IMR-90 (cell line): ENCODE data around the gene SLC22A4.

Experiments used
- CEBPB ChIP-seq: IDR thresholded peaks from 2 replicates; pipeline ENCODE4 v1.6.1; 2012; ENCODE audit warnings: low read depth, low read length, improper control_type of control experiment
- CTCF ChIP-seq: conservative IDR thresholded peaks from 2 replicates; pipeline ENCODE4 v1.5.1; 2012; ENCODE audit warnings: mild to moderate bottlenecking, low read depth, low read length, improper control_type of control experiment
- MAFK ChIP-seq: IDR thresholded peaks from 2 replicates; pipeline ENCODE4 v1.6.1; 2012; ENCODE audit warnings: low read depth, low read length, improper control_type of control experiment
- MAZ ChIP-seq: IDR thresholded peaks from 2 replicates; pipeline ENCODE4 v1.6.1; 2012; ENCODE audit warnings: low read depth, mild to moderate bottlenecking, low read length, improper control_type of control experiment, moderate library complexity, borderline replicate concordance
- POLR2A ChIP-seq: IDR thresholded peaks from 2 replicates; pipeline ENCODE4 v1.6.1; 2012; ENCODE audit warnings: mild to moderate bottlenecking, low read depth, low read length
- RAD21 ChIP-seq: IDR thresholded peaks from 2 replicates; pipeline ENCODE4 v1.6.1; 2012; ENCODE audit warnings: low read length, improper control_type of control experiment
- SMC3 ChIP-seq: fragments of 150-350 bp; IDR thresholded peaks from 2 replicates; pipeline ENCODE4 v1.6.1; 2016; ENCODE audit warnings: low read depth, mild to moderate bottlenecking, antibody characterized with exemption, low read length, moderate library complexity
- USF2 ChIP-seq: fragments of 150-350 bp; IDR thresholded peaks from 2 replicates; pipeline ENCODE4 v1.6.1; 2017; ENCODE audit warnings: mild to moderate bottlenecking, antibody characterized with exemption, low read length, low read depth

GRCh38 chr5:132246806-132247205 lies 47.4 kb upstream of the SLC22A4 start:
- no peak for TF ChIP-seq CTCF
- TF ChIP-seq POLR2A, result no peak
- TF ChIP-seq RAD21, result no peak
- TF ChIP-seq MAZ, result no peak
- TF ChIP-seq CEBPB, result no peak
- no peak for TF ChIP-seq USF2
- TF ChIP-seq SMC3, result no peak
- no peak for TF ChIP-seq MAFK
